Mesodermal cell (in vitro differentiated cells): Measurements from ENCODE around the gene PTPMT1.

Experiments
- H3K27ac ChIP-seq: 2 replicates; pipeline ENCODE4 v1.7.0; 2013; ENCODE audit warnings: mild to moderate bottlenecking, low read depth, low read length, moderate library complexity; ENCODE audit not compliant: severe bottlenecking
- H3K36me3 ChIP-seq: 2 replicates; pipeline ENCODE4 v1.7.1; 2013; ENCODE audit warnings: mild to moderate bottlenecking, low read length, moderate library complexity; ENCODE audit not compliant: control insufficient read depth, insufficient read depth
- H3K4me1 ChIP-seq: one replicate; pipeline ENCODE4 v1.7.1; 2013; ENCODE audit warnings: mild to moderate bottlenecking, low read length; ENCODE audit not compliant: insufficient read depth, control insufficient read depth, poor library complexity, severe bottlenecking
- H3K4me3 ChIP-seq: 2 replicates; pipeline ENCODE4 v1.7.0; 2013; ENCODE audit warnings: low read length, control low read depth, mild to moderate bottlenecking; ENCODE audit not compliant: insufficient read depth, poor library complexity, severe bottlenecking; ENCODE audit errors: extremely low read depth
- H3K9me3 ChIP-seq: 2 replicates; pipeline ENCODE4 v1.7.1; 2013; ENCODE audit warnings: mild to moderate bottlenecking, low read length, moderate library complexity; ENCODE audit not compliant: control insufficient read depth
- WGBS, 2 experiments: methylation state at CpG; one replicate each; pipeline ENCODE4 v1.1.5; 2013; ENCODE audit warnings: missing lambda C conversion rate in 2 of 2; ENCODE audit not compliant: insufficient coverage in 2 of 2; 5-methylcytosine and 5-hydroxymethylcytosine counted together

Gene PTPMT1

DNA sequence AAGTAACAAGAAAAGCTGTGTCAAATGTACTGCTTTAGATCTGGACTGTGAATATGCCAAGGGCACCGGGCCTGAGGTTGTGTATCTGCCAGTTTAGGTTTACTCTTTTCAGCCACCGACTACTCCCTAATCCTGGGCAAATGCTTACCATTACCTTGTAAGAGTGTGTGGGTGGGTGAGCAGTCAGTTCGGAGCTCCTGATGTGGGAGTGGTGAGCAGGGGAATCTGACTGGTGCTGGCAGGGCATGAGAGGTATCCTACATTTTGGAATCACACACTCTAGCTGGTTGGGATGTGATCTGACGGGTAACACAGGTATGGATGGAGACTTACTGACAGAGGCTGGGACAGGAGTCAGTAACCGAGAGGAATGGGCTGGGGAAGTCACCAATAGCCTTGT, 18.4 kb downstream of the PTPMT1 start:
- H3K4me3 ChIP-seq, result no peak overlapping the region
- peaks cover 54% of the 10 kb centered on the region for H3K36me3 ChIP-seq
- no peak overlapping the region for H3K27ac ChIP-seq
- 89 to 98% methylated on average over 4 to 5 of the region's 5 CpGs for WGBS, 2 experiments
- no peaks in the 10 kb centered on the region for H3K4me1 ChIP-seq
- no peaks in the 10 kb centered on the region for H3K9me3 ChIP-seq

DNA sequence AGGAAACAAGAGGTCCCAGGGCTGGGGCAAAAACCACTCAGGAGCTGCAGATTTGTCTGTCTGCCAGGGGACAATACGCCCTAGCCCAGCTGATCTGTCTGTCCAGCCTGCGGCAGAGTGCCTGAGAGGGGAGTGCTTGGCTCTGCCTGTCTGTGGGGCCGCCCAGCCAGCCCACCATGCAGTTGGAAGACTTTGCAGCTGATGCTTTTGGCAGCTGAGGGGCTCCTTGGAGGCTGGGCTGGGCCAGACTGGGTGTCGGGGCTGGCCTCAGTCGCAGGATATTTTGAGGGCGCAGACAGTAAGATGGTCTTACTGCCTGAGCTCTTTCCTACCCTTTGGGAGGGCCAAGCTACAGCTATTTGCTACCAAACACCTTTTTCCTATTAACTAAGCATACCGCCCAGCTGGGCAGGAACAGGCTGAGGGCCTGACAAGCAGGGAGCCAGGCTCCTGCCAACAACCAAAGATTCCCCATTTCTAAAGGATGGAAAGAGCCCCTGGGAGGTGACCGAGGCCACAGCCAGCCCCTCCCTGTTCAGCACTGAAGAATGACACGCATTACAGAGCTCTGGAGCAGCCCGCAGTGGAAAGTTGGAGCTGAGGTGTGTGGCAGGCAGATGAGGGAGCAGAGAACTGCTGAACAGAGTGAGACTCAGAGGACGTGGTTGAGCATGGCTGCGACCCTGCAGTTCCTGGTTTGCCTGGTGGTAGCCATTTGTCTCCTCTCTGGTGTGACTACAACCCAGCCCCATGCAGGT, 20.9 kb downstream of the PTPMT1 start, which contains the start of gene FAM180B:
TSS of gene FAM180B (plus strand) at position 581 of the 758 bp plus-strand sequence. CDS start at position 672, 91 bp downstream.
- Histone ChIP-seq H3K36me3 (peaks cover 42% of the 10 kb centered on the region), H3K4me3 (no peak within 1 kb of the TSS), H3K27ac (peak within 1 kb of the TSS; percentile 3), H3K9me3 (no peaks in the 10 kb centered on the region), H3K4me1 (no peaks in the 10 kb centered on the region)
- 89 to 90% methylated on average over 10 to 12 of the region's 12 CpGs for WGBS, 2 experiments

DNA sequence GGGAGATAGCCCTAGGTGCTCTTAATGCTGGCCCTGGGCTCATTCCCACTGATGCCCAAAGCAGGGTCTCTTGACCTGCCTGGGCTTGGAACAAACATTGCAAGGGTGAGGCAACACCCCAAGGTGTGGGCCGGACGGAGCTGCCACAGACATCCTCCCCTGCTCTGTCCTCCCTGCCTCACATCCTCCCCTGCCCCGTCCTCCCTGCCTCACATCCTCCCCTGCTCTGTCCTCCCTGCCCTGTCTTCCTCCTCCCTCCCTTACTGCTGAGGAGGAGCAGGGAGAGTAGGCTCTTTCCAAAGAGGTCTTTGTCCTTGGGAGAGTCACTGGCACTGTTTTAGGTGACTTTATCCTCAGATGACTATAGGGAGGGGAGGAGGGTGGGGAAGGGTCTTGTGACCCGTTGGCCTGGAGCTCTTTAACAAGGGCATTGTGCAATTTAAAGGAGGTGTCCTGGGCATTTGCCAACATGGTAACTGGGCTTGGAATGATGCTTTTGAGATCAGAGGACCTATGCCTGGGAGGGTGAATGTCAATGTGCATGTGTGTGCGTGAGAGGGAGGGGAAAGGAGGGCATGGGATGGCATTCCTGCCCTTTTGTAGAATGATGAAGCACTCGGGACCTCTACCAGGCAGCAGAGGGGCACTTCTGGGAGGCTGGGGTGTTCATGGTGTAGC, 21.8 kb downstream of the PTPMT1 start:
- no peak overlapping the region for H3K27ac ChIP-seq
- no peaks in the 10 kb centered on the region for H3K4me1 ChIP-seq
- H3K36me3 ChIP-seq, result peaks cover 33% of the 10 kb centered on the region
- H3K4me3 ChIP-seq, result no peak overlapping the region
- H3K9me3 ChIP-seq, result no peaks in the 10 kb centered on the region
- 91 to 95% methylated on average over 5 of the region's 6 CpGs for WGBS, 2 experiments

DNA sequence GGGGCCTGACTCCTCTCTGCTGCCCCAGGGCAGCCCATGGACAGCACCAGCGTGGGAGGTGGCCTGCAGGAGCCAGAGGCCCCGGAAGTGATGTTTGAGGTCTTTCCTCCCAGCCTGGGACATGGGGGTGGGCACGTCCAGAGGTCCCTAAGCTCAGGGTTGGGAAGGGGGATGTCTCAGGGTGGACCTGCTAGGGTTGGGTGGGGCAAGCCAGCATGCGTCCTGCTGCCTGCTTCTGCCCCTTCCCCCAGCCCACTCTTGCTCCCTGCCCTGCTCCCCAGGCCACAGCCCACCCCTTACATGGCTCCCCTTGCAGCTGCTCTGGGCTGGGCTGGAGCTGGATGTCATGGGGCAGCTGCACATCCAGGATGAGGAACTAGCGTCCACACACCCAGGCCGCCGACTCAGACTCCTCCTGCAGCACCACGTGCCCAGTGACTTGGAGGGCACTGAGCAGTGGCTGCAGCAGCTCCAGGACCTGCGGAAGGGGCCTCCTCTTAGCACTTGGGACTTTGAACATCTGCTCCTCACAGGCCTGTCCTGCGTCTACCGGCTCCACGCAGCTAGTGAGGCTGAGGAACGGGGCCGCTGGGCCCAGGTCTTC, 22.4 kb downstream of the PTPMT1 start:
- Histone ChIP-seq H3K4me3 (no peak overlapping the region), H3K9me3 (no peaks in the 10 kb centered on the region), H3K36me3 (peaks cover 26% of the 10 kb centered on the region), H3K4me1 (no peaks in the 10 kb centered on the region), H3K27ac (no peak overlapping the region)
- WGBS, 2 experiments, result 92 to 94% methylated on average over 11 to 12 of the region's 14 CpGs

DNA sequence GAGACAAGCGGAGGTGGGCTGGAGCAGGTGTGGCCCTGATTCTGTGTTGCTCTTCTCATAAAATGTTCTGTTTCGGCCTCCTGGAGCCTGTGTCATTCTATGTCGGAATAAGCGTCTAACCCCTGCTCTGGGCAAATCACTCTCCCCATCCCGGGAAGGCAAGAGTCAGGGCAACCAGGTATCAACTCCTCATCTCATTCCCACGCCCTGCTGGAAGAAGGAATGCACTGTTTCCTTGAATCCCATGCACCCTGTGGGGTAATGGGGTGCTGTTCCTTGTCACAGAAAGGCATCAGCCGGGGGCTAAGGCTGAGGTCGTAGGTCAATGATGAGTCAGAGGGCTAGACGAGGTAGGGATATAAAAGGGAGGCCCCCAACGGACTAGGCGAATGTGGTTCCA, 23.7 kb downstream of the PTPMT1 start:
- H3K4me3 ChIP-seq, result no peak overlapping the region
- H3K36me3 ChIP-seq, result peaks cover 13% of the 10 kb centered on the region
- 89 to 96% methylated on average over 6 to 7 of the region's 11 CpGs for WGBS, 2 experiments
- H3K9me3 ChIP-seq, result no peaks in the 10 kb centered on the region
- peaks cover 5% of the 10 kb centered on the region for H3K4me1 ChIP-seq
- H3K27ac ChIP-seq, result no peak overlapping the region

DNA sequence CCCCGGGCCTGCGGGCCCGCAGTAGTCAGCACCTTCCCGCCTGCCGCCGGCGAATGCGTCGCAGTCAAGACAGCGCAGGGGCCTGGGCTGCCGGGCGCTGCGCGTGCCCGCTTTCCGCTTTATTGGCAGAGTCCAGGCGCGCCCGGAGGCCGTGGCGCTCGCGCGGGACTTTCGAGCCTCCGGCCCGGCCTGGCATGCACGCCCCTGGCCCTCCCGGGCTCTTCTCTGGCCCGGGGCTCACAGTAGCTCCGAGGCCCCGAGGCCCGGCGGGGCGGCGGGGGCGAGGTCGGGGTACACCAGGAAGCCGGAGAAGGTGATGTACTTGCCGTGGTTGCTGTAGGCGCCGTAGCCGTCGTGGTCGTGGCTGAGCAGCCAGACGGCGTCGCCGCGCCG, 24.2 kb downstream of the PTPMT1 start:
- Histone ChIP-seq H3K36me3 (peaks cover 9% of the 10 kb centered on the region), H3K9me3 (no peaks in the 10 kb centered on the region), H3K4me3 (no peak overlapping the region), H3K4me1 (peaks cover 5% of the 10 kb centered on the region), H3K27ac (no peak overlapping the region)
- whole genome bisulfite sequencing, 2 experiments, result 95 to 98% methylated on average over 48 to 51 of the region's 51 CpGs

DNA sequence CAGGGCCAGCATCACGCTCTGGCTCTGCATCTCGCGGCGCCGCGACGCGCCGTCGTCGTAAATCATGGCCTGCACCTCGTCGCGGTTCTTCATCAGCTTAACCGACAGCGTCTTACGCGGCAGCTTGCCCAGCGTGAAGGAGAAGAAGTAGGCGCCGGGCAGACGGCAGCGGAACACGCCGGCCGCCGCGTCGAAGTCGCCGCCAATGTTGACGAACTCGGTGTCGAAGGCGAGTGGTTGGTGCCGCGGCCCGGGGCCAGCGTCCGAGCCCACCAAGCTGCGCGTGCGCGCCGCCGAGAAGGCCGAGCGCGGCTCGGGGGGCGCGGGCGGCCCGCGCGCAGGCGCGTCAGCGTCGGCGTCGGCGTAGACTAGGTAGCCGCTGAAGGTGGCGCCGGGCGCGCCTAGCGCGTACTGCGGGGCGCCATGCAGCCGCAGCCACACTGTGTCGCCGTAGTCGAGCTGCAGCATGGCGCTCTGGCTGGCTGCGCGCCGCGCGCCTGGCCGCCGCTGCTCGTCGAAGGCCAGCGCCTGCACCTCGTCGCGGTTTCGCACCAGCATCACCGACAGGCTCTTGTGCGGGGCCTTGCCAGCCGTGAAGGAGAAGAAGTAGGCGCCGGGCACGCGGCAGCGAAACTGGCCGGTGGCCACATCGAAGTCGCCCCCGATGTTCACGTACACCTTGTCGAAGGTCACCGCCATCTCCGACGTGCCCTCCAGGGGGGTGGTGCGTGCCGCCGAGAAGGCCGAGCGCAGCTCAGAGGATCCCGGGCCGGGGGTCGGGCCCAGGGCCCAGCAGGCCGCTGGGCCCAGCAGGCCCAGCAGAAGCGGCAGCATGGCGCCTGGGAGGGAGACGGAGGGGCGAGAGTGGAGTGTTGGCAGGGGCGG, 24.8 kb downstream of the PTPMT1 start:
- H3K4me3 ChIP-seq, result no peak overlapping the region
- peaks cover 3% of the 10 kb centered on the region for H3K36me3 ChIP-seq
- H3K27ac ChIP-seq, result no peak overlapping the region
- H3K9me3 ChIP-seq, result no peaks in the 10 kb centered on the region
- 97 to 98% methylated on average over 104 to 121 of the region's 122 CpGs for WGBS, 2 experiments
- H3K4me1 ChIP-seq, result peaks cover 5% of the 10 kb centered on the region

DNA sequence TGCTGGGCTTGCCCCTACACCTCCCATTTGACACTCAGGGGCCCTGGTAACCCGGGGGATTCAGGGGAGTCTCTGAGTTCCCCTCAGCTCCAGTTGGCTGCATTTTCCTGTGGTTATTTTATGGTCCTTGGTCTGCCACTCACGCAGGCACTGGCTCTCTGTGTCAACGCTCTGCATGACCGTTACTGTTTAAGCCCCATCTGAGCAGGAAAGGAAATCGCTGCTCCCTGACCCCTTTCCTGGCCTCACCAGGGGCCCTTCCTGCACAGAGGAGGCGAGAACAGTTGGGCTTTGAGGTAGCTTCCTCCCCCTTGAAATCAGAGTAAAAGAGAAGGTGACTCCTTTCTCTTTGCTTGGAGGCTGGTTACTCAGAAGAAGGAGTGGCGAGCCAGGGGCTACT, 26.4 kb downstream of the PTPMT1 start:
- Histone ChIP-seq H3K4me1 (peaks cover 5% of the 10 kb centered on the region), H3K36me3 (no peaks in the 10 kb centered on the region), H3K9me3 (no peaks in the 10 kb centered on the region), H3K4me3 (no peak overlapping the region), H3K27ac (peak overlapping the region; percentile 45)
- WGBS, 2 experiments, result 51 to 56% methylated on average over 6 to 7 of the region's 7 CpGs

DNA sequence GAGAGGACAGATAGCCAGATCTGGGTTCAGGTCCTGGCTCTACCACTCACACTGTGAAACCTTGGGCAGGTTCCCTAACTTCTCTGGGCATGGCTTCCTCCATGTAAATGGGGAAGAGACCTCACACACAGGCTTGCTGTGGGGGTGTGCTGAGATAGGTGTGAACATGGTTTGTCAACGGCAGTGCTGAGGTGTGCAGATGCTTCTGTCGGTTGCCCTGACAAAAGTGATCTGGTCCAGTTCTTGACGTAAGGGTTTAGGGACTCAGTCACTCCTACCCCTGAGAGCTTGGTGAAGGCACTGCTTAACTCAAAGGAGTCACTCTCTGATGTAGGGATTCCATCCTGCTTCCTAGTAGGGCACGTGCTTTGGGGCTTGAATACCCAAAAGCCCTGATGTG, 26.9 kb downstream of the PTPMT1 start:
- Histone ChIP-seq H3K9me3 (no peaks in the 10 kb centered on the region), H3K27ac (no peak overlapping the region), H3K36me3 (no peaks in the 10 kb centered on the region), H3K4me1 (peaks cover 5% of the 10 kb centered on the region), H3K4me3 (no peak overlapping the region)
- 79 to 91% methylated on average over 4 of the region's 4 CpGs for WGBS, 2 experiments

DNA sequence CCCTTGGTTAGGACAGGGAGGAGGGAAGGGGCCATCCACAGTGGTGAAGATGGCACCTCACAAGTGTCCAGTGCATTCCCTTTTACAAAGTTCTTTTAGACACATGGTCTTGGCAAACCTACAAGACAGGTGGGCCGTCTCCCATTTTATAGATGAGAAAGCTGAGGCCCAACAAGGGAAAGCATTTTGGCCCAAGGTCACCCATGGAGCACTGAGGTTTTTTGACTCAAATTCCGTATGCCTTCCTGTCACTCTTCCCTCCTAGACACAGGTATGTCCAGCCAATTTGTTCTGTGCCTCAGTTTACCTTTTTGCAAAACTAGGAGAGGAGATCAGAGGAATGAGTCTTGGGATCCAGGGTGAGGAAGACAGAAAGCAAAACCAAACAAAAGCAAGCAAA, 27.6 kb downstream of the PTPMT1 start:
- WGBS, 2 experiments, result 88 to 90% methylated on average over 2 of the region's 2 CpGs
- H3K4me3 ChIP-seq, result no peak overlapping the region
- H3K9me3 ChIP-seq, result no peaks in the 10 kb centered on the region
- no peak overlapping the region for H3K27ac ChIP-seq
- H3K36me3 ChIP-seq, result no peaks in the 10 kb centered on the region
- H3K4me1 ChIP-seq, result peaks cover 5% of the 10 kb centered on the region
